Measurements from ENCODE around the gene OR4P4. TPM values are rescaled to one million over a fixed set of nuclear protein-coding genes. Genes with fewer than 3 reads are reported as not detected.

The OR4P4 gene
- total and polyA plus RNA-seq, 3 donors from 2014 or later: not detected

DNA sequence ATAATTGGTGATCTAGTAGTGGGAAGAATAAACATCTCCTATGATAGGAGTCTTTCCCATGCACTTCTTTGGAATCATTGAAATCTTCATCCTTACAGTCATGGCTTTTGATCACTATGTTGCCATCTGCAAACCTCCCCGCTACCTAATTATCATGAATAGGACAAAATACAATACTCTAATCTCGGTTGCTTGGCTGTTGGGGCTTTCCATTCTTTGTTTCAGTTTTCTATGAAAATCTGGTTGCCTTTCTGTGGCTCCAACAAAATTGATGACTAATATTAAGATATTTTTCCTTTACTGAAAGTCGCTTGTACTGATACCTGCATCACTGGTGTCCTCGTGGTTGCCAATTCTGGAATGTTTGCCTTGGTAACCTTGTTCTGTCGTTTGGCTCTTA is 38.9 kb downstream of the OR4P4 start:
- 58 to 59% methylated on average over 5 of the region's 5 CpGs for WGBS, 2 donors
- Histone ChIP-seq H3K36me3 (ENCODE audit: low read depth, missing control alignments) (no peaks in the 10 kb centered on the region), H3K27ac (no peak overlapping the region), H3K27me3 (no peaks in the 10 kb centered on the region), H3K4me3 (no peak overlapping the region), H3K9me3 (no peaks in the 10 kb centered on the region), H3K4me1 (no peaks in the 10 kb centered on the region)
- intact Hi-C loops (cut with DNase I; ENCODE audit: low total_unique reads): no loop called here
- TF ChIP-seq, protein P1, sequence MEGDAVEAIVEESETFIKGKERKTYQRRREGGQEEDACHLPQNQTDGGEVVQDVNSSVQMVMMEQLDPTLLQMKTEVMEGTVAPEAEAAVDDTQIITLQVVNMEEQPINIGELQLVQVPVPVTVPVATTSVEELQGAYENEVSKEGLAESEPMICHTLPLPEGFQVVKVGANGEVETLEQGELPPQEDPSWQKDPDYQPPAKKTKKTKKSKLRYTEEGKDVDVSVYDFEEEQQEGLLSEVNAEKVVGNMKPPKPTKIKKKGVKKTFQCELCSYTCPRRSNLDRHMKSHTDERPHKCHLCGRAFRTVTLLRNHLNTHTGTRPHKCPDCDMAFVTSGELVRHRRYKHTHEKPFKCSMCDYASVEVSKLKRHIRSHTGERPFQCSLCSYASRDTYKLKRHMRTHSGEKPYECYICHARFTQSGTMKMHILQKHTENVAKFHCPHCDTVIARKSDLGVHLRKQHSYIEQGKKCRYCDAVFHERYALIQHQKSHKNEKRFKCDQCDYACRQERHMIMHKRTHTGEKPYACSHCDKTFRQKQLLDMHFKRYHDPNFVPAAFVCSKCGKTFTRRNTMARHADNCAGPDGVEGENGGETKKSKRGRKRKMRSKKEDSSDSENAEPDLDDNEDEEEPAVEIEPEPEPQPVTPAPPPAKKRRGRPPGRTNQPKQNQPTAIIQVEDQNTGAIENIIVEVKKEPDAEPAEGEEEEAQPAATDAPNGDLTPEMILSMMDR (IDR thresholded peaks at IDR 0.05): no peak
- TF ChIP-seq POLR2A (IDR thresholded peaks at IDR 0.05): no peak
- no peak for DNase-seq

Other genes starting within 250 kb of the OR4P4 start
- gene OR4C15, start 80.6 kb upstream of the OR4P4 start, total RNA-seq: not detected
- not detected for gene OR4C15, start 80.6 kb upstream of the OR4P4 start, polyA plus RNA-seq (ENCODE audit: insufficient read depth, low read depth, low replicate concordance)
- not detected for gene OR4C16, start 63.0 kb upstream of the OR4P4 start, total RNA-seq
- gene OR4C16, start 63.0 kb upstream of the OR4P4 start, polyA plus RNA-seq (ENCODE audit: insufficient read depth, low read depth, low replicate concordance): not detected
- not detected for gene OR4C11, start 27.5 kb upstream of the OR4P4 start, total RNA-seq
- not detected for gene OR4C11, start 27.5 kb upstream of the OR4P4 start, polyA plus RNA-seq (ENCODE audit: insufficient read depth, low read depth, low replicate concordance)
- gene OR4S2, start 13.2 kb downstream of the OR4P4 start, total RNA-seq: not detected
- gene OR4S2, start 13.2 kb downstream of the OR4P4 start, polyA plus RNA-seq (ENCODE audit: insufficient read depth, low read depth, low replicate concordance): not detected
- not detected for gene OR4C6, start 27.1 kb downstream of the OR4P4 start, total RNA-seq
- gene OR4C6, start 27.1 kb downstream of the OR4P4 start, polyA plus RNA-seq (ENCODE audit: insufficient read depth, low read depth, low replicate concordance): not detected
- not detected for gene OR5D13, start 138.3 kb downstream of the OR4P4 start, total RNA-seq
- not detected for gene OR5D13, start 138.3 kb downstream of the OR4P4 start, polyA plus RNA-seq (ENCODE audit: insufficient read depth, low read depth, low replicate concordance)
- gene OR5D14, start 160.4 kb downstream of the OR4P4 start, total RNA-seq: not detected
- gene OR5D14, start 160.4 kb downstream of the OR4P4 start, polyA plus RNA-seq (ENCODE audit: insufficient read depth, low read depth, low replicate concordance): not detected
- not detected for gene OR5L1, start 176.3 kb downstream of the OR4P4 start, total RNA-seq
- gene OR5L1, start 176.3 kb downstream of the OR4P4 start, polyA plus RNA-seq (ENCODE audit: insufficient read depth, low read depth, low replicate concordance): not detected
- gene OR5D18, start 184.5 kb downstream of the OR4P4 start, total RNA-seq: not detected
- gene OR5D18, start 184.5 kb downstream of the OR4P4 start, polyA plus RNA-seq (ENCODE audit: insufficient read depth, low read depth, low replicate concordance): not detected
- gene OR5L2, start 192.1 kb downstream of the OR4P4 start, total RNA-seq: not detected
- gene OR5L2, start 192.1 kb downstream of the OR4P4 start, polyA plus RNA-seq (ENCODE audit: insufficient read depth, low read depth, low replicate concordance): not detected
- gene OR5D16, start 203.6 kb downstream of the OR4P4 start, total RNA-seq: not detected
- gene OR5D16, start 203.6 kb downstream of the OR4P4 start, polyA plus RNA-seq (ENCODE audit: insufficient read depth, low read depth, low replicate concordance): not detected
- gene TRIM51, start 248.2 kb downstream of the OR4P4 start, total RNA-seq: under 1 TPM in 1 of 2 donors, not detected in 1; 0.56 TPM
- 0.20 TPM for gene TRIM51, start 248.2 kb downstream of the OR4P4 start, polyA plus RNA-seq (ENCODE audit: insufficient read depth, low read depth, low replicate concordance)